ENCODE measurements around the gene PLCL1. TPM values are rescaled to one million over a fixed set of nuclear protein-coding genes. Genes with fewer than 3 reads are reported as not detected.

The PLCL1 gene
- total RNA-seq, 1 experiment from 2014 or later = not detected

- DNase-seq (ENCODE audit: low spot score) = no peak
- in situ Hi-C loops (cut with HindIII; ENCODE audit: low sequenced_read_pairs) = no loop called here
These were observed 44.2 kb downstream of the PLCL1 start for GRCh38 chr2:197848602-197849001.

GRCh38 chr2:197850882-197851450 is 46.6 kb downstream of the PLCL1 start:
- in situ Hi-C loops (cut with HindIII; ENCODE audit: low sequenced_read_pairs) = no loop called here
- no peak for DNase-seq (ENCODE audit: low spot score)

DNA sequence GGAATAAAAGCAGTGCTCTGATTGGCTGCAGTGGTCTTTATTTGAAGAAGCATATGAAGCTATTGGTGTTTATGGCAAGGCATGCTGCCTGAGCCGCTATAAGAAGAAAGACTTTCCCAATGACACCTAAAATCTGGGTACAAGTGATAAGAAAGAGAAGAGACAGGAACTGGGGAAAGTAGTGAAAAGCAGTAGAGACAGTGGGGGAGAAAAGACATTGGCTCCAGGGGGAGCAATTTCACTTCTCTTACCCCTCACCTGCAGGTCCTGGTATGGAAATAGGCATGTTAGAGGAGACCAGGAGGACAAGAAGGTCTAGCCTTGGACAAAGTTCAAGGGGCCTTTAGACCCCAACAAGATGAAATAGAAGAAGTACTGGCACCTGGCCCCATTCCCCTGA is 47.1 kb downstream of the PLCL1 start:
- no peak for DNase-seq (ENCODE audit: low spot score)
- in situ Hi-C loops (cut with HindIII; ENCODE audit: low sequenced_read_pairs) = no loop called here

GRCh38 chr2:197852108-197852507 is 47.7 kb downstream of the PLCL1 start:
- DNase-seq (ENCODE audit: low spot score) = no peak
- in situ Hi-C loops (cut with HindIII; ENCODE audit: low sequenced_read_pairs) = no loop called here

DNA sequence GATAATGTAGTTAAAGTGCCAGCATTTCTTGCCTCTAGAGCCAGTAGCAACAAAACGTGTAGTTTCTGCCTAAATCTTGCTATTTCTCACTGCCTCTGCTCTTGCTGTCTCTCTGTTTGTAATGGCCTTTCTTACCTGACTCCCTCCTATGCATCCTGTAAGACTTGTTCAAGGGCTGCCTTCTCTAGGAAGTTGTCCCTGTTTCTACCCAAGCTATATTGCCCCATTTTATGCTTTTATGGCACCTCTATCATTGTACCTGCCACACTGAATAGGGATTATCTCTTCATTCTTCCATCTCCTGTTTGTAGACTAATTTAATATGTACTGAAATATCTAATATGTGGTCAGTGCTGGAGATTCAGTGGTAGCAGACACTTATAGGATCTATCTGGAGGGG is 49.2 kb downstream of the PLCL1 start:
- no peak for DNase-seq (ENCODE audit: low spot score)
- in situ Hi-C loops (cut with HindIII; ENCODE audit: low sequenced_read_pairs) = no loop called here

DNA sequence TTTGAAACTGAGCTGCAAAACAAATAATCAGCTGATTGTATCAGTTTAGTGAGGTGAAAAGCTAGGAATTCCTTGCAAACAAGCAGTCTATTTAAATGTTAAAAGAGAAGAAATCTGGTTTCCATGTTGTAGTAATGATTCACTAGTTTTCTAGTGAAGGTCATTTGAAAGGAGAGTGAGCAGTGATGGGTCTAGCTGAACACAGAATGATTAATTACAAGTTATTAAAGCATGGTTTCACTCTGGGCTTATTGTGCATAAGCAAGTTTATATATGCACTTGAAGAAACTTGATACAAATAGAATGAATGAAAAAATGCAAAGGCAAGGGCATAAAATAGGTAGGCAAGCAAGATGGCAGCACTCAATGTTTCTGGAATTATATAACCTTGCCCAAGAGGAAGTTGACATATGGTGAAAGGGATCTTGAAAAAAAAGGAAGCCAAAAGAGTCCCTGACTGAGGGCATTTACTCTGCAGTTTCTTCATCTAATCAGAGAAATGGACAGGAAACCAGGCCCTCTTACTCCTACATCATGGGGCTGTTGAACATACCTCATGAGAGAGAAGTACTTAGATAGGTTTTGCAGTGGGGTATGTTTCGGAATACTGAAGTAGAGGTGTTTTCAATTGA is 53.2 kb downstream of the PLCL1 start:
- DNase-seq (ENCODE audit: low spot score) = no peak
- in situ Hi-C loops (cut with HindIII; ENCODE audit: low sequenced_read_pairs) = no loop called here

DNA sequence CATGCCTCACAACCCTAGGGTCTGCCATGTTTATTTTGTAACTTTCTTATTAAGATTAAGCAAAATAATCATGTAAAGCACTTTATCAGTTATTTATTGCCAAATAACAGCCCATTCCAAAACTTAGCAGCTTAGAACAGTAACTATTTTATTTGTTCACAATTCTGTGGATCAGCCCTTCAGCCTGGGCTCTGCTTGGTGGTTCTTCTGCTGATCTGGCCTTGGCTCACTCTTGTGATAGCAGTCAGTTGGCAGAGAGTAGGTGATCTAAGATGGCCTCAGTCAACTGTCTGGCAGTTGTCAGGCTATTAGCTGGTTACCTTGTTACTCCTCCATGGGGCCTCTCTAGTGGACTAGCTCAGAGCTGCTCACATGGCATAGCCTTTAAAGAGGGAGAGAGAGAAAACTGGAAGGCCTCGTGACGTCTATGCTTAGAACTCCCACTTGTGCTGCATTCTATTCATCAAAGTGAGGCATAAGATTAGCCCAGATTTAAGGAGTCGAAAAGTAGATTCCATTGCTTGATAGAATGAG is 54.3 kb downstream of the PLCL1 start:
- in situ Hi-C loops (cut with HindIII; ENCODE audit: low sequenced_read_pairs) = no loop called here
- no peak for DNase-seq (ENCODE audit: low spot score)

DNA sequence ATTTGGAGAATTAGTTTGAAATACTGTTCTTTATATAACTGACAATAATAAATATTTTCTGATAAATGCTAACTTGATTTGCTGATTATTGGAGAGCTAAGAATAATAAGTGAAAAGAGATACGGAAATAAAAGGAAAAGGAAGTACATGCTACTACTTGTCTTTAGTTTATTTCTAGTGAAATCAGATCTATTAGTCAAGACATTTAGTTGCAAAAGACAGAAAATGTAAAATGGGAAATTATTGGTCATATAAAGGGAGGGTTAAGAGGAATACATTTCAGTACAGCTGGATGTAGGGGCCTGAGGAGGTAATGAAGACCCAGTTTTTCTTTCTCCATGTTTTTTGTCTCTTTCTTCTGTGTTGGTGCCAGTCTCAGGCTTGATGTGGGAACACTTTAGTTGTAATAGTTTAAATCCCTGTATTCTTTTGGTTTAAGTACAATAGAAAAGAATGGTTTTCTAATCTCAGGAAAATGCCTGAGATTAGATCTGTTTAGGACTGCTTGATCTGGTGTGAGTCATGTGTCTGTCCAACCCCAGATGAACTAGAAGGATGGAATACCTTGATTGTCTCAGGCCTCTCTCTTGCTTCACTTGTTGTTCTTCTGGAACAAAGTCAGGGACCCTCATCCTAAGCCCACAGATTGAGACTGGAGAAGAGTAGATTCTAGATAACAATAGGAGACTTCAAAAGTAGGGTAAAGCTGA is 58.0 kb downstream of the PLCL1 start:
- in situ Hi-C loops (cut with HindIII; ENCODE audit: low sequenced_read_pairs) = no loop called here
- no peak for DNase-seq (ENCODE audit: low spot score)

DNA sequence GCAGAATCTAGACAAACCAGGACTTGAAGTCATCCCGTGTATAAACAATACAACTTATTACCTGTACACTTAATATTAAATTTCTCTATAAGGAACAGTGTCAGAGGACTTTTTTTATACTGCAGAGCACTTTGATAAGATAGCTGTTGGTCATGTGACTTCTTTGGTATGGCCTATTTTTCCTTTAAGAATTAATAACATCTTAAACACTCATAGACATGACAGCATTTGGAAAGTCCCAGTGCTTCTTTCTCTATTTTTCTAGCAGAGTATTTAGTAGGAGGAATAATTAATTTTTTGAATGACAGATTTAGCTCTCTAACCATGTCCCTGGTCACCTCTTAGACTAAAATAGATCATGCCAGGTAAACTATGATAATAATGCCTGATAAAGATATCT is 59.4 kb downstream of the PLCL1 start:
- DNase-seq (ENCODE audit: low spot score) = no peak
- in situ Hi-C loops (cut with HindIII; ENCODE audit: low sequenced_read_pairs) = no loop called here

- in situ Hi-C loops (cut with HindIII; ENCODE audit: low sequenced_read_pairs) = no loop called here
- DNase-seq (ENCODE audit: low spot score) = no peak
These were observed 62.1 kb downstream of the PLCL1 start for GRCh38 chr2:197866455-197866854.

GRCh38 chr2:197867033-197867432 is 62.6 kb downstream of the PLCL1 start:
- in situ Hi-C loops (cut with HindIII; ENCODE audit: low sequenced_read_pairs) = no loop called here
- no peak for DNase-seq (ENCODE audit: low spot score)

- in situ Hi-C loops (cut with HindIII; ENCODE audit: low sequenced_read_pairs) = no loop called here
- no peak for DNase-seq (ENCODE audit: low spot score)
These were observed 63.2 kb downstream of the PLCL1 start for GRCh38 chr2:197867624-197868023.

DNA sequence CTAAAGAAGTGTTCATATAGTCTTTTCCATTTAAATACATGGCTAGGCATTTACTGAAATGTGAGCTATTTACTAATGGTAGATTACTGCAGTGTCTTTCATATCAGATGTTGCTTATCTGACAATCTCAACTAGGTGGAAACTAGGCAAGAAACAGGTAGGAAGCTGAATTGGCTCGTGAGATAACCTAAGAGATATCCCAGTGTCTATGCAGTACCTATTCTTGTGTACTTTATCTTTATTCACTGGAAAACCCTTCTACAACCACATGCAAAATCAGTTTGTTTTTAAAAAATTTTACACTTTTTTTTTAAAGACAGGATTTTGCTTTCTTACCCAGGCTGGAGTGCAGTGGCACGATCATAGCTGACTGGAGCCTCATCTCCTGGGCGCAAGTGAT is 63.8 kb downstream of the PLCL1 start:
- no peak for DNase-seq (ENCODE audit: low spot score)
- in situ Hi-C loops (cut with HindIII; ENCODE audit: low sequenced_read_pairs) = no loop called here

- DNase-seq (ENCODE audit: low spot score) = no peak
- in situ Hi-C loops (cut with HindIII; ENCODE audit: low sequenced_read_pairs) = no loop called here
These were observed 64.6 kb downstream of the PLCL1 start for GRCh38 chr2:197869041-197869440.

DNA sequence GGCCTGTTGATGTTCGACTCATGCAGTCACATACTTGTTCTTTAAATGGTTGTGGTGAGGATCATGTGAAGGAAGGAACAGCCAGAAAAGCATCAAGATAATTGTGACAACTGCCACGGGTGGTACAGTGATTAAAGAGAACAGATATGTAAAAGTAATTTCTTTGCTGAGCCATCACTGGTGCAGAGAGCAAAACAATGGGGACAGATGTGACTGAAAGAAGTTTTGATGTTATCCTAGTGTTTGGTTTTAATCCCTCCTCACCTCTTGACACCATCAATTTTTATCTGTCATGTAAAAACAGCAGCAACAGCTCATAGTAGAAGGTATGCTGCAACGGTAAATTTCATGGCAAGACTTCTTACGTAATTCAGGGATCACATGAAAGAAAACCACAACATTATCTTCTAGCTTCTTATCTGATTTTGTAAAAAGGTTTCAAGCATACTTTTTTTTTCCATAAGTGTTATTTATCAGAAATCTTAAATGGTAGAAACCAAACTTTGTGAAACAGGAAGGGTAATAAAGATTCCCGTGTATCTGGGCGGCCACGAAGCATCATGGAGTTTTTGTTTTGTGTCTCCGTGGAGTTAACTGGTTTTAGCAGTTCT is 65.2 kb downstream of the PLCL1 start:
- no peak for DNase-seq (ENCODE audit: low spot score)
- in situ Hi-C loops (cut with HindIII; ENCODE audit: low sequenced_read_pairs) = no loop called here

- in situ Hi-C loops (cut with HindIII; ENCODE audit: low sequenced_read_pairs) = no loop called here
- DNase-seq (ENCODE audit: low spot score) = no peak
These were observed 65.7 kb downstream of the PLCL1 start for GRCh38 chr2:197870137-197870536.

DNA sequence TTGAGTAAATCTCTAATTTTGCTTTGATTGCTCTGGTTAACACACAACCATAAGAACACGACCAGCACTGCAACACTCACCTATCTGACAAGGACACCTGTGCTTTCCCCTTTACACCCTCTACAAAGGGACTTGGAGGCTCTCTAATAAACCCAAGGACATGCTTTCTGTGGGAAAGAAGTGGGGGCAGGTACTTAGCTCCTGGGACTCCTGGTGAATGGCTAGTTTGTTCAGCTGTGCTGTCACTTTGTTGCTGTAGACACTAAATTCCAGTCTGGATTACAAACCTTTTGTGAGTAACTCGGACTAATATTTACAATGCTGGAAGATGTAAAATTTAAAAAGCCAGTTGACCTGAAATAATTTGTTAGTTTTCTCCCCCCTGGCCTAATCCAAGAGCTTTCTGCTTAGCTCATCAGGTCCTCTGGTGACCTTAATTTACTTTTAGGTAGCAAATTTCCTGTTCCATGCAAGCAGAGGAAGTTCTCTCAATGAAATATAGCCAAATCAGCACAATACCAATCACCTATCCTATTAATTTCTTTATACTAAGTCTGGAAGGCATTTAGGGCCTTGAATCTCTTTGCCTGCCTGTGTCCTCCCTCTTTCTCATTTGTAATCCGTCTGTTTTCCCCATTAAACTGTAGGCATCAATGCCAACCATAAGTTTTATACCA is 67.5 kb downstream of the PLCL1 start:
- DNase-seq (ENCODE audit: low spot score) = no peak
- in situ Hi-C loops (cut with HindIII; ENCODE audit: low sequenced_read_pairs) = no loop called here

- in situ Hi-C loops (cut with HindIII; ENCODE audit: low sequenced_read_pairs) = no loop called here
- DNase-seq (ENCODE audit: low spot score) = peak; percentile 33
These were observed 68.9 kb downstream of the PLCL1 start for GRCh38 chr2:197873293-197873701.

DNA sequence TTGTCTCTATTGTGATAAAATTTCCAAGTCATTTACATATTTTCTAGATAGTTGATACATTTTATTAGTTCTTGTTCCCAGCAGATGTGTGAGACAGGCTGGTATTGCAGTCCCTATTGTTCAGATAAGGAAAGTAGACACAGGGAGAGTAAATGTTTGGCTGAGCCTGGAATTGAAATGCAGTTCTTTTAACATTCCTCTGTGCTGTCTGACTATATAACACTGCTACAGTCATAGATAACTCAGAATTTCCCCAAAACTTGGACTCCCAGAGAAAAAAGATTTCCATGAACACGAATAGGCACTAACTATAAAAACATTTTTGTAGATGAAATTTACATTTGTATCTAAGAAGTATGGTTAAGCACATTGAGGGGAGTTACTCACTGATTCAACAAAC is 71.4 kb downstream of the PLCL1 start:
- no peak for DNase-seq (ENCODE audit: low spot score)
- in situ Hi-C loops (cut with HindIII; ENCODE audit: low sequenced_read_pairs) = no loop called here

DNA sequence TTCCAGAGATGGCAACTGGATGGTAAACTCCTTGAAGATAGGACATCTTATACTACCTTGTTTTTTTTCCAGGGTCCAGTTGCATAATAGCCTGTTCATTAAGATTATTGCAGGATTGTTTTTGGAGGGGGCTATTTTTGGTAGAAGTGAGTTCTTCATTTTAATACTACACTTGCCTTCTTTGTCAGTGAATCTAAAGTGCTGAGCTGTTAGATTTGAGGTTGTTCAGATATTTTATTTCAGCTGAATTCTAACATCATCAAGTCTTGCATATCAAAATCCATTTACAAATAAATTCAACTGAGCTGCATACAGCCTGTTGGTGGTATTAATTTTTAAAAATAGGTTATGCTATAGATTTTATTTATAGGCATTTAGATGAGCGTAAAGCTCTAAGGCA is 72.1 kb downstream of the PLCL1 start:
- in situ Hi-C loops (cut with HindIII; ENCODE audit: low sequenced_read_pairs) = no loop called here
- DNase-seq (ENCODE audit: low spot score) = no peak
